GM12865 (cell line): ENCODE measurements around the gene MMEL1.

Source experiments
- DNase-seq: peaks from one replicate; pipeline ENCODE4 v3.0.0; 2010; ENCODE audit warnings: low read depth
- H3K4me3 ChIP-seq: 2 replicates; pipeline ENCODE4 v1.5.1; 2011; ENCODE audit warnings: mild to moderate bottlenecking, low read depth, low read length, control low read depth
- CTCF ChIP-seq: IDR thresholded peaks from 2 replicates; pipeline ENCODE4 v1.5.1; 2011; ENCODE audit warnings: low read length, control low read depth, low read depth, inconsistent platforms; ENCODE audit not compliant: insufficient read depth; ENCODE audit errors: missing control alignments

MMEL1 gene

GRCh38 chr1:2614145-2614544 lies 18.7 kb downstream of the MMEL1 start:
- DNase-seq: no peak
- no peak overlapping the region for H3K4me3 ChIP-seq
- no peak for TF ChIP-seq CTCF

GRCh38 chr1:2612591-2613365 lies 20.0 kb downstream of the MMEL1 start:
- no peak overlapping the region for H3K4me3 ChIP-seq
- TF ChIP-seq CTCF: no peak
- DNase-seq: no peak

- TF ChIP-seq CTCF: no peak
- no peak overlapping the region for H3K4me3 ChIP-seq
- no peak for DNase-seq
Observed at GRCh38 chr1:2611621-2612437, 21.0 kb downstream of the MMEL1 start.

GRCh38 chr1:2611031-2611501 lies 21.8 kb downstream of the MMEL1 start:
- no peak for TF ChIP-seq CTCF
- H3K4me3 ChIP-seq: no peak overlapping the region
- DNase-seq: no peak

- DNase-seq: no peak
- TF ChIP-seq CTCF: no peak
- no peak overlapping the region for H3K4me3 ChIP-seq
Observed at GRCh38 chr1:2610036-2610959, 22.5 kb downstream of the MMEL1 start.

GRCh38 chr1:2609319-2610035 lies 23.3 kb downstream of the MMEL1 start:
- no peak for DNase-seq
- no peak for TF ChIP-seq CTCF
- no peak overlapping the region for H3K4me3 ChIP-seq
